COLO668 (cell line): ENCODE results near the gene KIAA0232.
"Not testable (repeated sequence)": the region's sequence is repeated elsewhere in the genome, so short reads cannot be mapped to it uniquely, and the experiment has no call there.

Experiments used
- DNase-seq: peaks from one replicate; lab custom pipeline; 2025; ENCODE audit not compliant: unreplicated experiment; lab: John Stamatoyannopoulos, UW

KIAA0232 gene

DNA sequence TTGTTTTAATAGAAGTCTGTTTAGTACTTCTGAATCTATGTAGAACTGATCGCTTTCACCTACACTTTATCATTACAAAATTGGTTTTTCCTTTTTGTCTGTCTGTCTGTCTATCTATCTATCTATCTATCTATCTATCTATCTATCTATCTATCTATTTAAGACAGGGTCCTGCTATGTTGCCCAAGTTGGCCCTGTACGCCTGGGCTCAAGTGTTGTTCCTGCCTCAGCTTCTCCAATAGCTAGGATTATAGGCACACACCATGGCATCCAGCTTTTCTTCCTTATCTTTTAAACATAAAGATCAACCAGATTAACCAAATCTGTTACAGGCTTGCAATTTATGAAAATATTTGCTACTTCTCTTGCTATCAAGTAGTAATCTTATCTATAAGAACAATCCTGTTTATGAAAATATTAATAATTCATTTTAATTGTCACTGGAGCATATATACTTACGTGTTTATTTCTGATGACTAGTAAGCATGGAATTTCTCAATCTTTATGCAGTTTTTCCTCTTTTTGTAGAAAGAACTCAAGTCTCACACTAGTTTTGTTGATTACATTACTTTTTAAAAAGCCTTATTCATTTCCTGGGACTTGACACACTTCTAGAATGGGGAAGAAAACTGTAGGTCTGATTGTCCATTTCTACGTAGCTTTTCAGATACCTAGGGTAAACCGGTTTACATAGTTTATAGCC lies 24.5 kb downstream of the KIAA0232 start:
- DNase-seq = no peak

DNA sequence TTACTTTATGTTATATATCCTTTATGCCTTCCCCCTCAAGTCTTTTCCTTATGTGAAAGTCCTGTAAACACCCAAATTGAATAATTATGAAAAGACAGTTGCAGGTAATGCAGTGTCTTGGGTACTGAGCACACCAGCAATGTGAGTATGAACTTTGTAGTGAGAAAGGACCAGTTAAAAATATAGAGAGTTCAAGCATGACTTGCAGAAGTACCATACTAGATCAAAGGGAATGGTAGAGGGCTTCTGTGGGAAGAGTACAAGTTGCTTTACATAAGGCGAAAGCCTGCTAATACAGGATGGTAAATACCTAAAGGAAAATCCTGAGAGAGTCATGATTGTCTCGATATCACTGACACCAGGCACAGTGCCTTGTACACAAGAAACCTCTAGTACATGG lies 25.7 kb downstream of the KIAA0232 start:
- no peak for DNase-seq

DNA sequence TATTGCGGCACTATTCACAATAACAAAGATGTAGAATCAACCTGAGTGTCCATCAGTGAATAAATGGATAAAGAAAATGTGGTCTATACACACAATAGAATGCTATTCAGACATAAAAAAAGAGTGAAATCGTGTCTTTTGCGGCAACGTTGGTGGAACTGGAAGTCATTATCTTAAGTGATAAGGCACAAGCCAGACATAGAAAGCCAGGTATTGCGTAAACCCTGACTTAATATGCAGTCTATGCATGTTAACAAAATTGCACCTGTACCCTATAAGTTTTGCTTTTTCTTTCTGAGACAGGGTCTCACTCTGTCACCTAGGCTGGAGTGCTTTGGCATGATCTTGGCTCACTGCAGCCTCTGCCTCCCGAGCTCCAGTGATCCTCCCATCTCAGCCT lies 28.6 kb downstream of the KIAA0232 start:
- no peak for DNase-seq

DNA sequence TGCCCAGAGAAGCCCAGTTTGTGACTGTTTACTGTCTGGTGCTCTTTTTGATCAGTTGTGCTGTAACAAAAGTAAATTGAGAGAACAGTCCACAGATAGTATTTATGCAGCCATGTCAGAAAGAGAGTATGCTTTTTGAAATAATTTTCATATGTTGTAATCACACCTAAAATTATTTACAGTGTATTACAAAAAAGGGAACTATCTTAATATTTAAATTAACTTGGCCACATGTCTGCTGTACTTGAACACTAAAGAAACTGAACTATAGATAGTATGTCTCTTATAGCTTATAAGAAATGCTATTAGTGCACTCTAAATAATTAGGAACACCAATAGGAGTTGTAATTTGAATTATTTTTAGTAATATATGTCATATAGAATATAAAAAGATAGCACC lies 30.2 kb downstream of the KIAA0232 start:
- DNase-seq = no peak

DNA sequence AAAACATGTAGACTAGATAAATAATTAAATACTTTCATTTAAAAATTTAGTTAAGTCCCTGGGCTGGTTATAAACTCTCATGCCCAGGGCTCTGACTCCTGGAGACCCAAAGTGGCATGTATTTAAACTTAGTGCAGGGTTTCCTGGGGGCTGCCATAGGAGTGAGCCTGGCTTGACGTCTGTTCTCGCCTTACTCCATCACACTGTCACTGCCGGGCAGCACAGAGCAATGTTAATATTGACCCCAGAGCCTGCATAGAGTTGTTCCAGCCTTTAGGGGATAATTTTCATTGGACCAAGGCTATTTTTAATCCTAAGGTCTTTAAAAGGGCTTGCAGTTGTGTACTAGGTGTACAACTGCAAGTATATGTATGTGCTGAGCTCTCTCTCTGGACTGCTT lies 31.2 kb downstream of the KIAA0232 start:
- DNase-seq = no peak

DNA sequence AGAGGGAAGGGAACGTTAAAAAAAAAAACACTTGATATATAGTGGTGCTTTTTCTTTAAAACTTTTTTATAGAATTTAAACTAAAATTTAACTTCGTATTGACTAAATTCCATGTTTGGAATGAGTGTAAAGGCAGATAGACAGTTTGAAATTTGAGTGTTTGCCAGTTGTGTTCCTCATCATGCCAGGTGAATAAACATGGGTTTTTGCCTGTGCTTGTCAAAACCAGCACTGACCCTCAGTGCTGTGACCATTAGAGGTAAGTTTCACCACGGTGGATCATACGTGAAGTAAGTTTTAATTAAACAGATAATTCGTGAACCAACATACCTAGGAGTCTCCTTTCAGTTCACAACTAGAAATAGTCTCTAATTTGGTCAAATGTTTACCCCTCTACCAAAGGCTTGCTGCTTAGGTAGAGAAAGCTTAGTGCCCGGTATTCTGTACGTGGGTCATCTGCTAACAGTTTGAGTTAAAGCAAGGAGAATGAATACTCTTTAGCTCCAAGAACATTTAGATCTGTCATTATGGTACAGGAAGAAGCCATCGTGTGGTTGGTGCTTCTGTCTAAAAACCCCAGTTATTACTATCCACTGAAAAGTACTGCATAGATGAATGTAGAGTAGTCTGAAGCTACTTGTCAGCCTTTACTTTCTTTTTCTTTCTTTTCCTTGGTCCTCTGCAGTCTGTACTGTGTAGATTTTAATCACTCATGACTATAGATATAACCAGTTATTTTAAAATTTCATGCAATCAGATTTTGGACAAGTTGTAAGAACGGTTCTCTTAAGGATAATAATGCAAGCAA lies 32.7 kb downstream of the KIAA0232 start:
- no peak for DNase-seq

DNA sequence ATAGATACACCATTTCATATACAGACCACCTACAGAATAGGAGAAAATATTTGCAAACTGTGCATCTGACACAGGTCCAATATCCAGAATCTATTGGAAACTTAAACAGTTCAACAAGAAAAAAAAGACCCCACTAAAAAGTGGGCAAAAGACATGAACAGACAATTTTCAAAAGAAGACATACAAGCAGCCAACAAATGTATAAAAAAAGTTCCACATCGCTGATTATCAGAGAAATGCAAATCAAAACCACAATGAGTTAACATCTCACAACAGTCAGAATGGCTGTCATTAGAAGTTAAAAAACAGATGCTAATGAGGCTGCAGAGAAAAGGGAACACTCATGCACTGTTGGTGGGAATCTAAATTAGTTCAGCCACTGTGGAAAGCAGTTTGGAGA lies 36.8 kb downstream of the KIAA0232 start:
- DNase-seq = no peak

DNA sequence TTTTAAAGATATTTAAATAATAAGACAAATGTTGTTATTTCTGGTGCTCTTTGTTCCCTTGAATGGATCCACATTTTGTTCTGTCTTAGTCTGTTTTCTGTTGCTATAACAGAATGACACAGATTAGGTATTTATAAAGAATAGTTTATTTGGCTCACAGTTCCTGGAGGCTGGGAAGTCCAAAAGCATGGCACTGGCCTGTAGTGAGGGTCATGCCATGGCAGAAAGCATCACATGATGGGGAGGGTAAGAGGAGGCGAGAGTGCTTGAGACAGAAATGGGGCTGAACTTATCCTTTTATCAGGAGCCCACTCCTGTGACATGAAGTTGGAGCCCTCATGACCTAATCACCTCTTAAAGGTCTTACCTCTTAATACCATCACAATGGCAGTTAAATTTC lies 38.2 kb downstream of the KIAA0232 start:
- DNase-seq = no peak

DNA sequence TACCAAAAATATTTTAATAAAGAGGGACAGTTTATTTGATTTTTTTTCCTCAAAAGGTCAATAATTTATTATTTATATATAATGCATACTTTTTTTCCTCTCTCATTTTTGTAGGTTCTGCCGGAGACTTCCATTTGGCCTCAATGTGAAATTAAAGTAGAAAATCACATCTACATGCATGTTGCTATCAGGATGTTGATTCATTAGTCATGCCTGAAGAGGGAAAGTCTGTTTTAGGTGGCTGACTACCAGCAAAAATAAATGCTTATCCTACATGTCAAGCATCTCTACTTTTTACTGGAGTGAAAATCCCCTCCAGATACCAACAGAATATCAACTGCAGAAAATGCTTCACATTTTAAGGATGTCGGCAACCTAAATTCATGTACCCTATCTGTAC lies 41.5 kb downstream of the KIAA0232 start:
- no peak for DNase-seq

DNA sequence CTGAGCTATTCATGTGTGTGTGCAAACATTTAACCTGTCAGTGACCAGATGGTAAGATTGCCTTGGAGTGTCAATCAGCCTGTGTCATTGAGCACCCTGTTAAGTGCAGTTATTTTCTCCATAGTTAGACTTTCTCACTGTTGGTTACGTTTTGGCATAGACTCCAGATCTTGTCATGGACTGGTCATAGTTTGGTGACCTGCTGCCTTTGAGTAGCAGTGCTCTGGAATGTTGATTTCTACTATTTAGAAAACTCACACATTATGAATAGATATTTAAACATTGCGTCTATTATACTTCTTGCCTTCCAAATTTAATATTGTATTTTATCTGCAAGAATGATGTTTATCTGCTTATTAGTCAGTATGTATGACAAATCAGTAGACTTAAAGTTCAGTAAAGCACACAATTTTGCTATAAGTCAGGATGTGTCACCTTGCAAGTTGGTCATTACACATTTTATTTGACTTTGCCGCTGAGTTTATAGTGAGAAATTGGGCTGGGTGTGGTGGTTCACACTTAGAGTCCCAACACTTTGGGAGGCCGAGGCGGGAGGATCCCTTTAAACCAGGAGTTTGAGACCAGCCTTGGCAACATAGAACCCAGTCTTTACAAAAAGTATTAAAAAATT lies 42.4 kb downstream of the KIAA0232 start:
- no peak for DNase-seq

DNA sequence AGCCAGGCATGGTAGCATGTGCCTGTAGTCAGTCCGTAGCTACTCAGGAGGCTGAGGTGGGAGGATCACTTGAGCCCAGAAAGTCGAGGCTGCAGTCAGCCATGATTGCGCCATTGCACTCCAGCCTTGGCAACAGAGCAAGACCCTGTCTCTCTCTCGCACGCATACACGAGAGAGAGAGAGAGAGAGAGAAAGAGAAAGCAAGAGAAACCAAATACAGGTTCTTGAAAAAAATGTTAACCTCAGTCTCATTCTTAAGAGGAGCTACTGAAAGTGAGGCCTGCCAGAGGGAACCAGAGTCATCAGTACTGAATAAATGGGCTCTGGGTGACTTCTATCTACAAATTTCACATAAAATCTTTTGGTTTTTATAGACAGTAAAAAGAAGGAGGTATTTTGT lies 42.9 kb downstream of the KIAA0232 start:
- DNase-seq = no peak

DNA sequence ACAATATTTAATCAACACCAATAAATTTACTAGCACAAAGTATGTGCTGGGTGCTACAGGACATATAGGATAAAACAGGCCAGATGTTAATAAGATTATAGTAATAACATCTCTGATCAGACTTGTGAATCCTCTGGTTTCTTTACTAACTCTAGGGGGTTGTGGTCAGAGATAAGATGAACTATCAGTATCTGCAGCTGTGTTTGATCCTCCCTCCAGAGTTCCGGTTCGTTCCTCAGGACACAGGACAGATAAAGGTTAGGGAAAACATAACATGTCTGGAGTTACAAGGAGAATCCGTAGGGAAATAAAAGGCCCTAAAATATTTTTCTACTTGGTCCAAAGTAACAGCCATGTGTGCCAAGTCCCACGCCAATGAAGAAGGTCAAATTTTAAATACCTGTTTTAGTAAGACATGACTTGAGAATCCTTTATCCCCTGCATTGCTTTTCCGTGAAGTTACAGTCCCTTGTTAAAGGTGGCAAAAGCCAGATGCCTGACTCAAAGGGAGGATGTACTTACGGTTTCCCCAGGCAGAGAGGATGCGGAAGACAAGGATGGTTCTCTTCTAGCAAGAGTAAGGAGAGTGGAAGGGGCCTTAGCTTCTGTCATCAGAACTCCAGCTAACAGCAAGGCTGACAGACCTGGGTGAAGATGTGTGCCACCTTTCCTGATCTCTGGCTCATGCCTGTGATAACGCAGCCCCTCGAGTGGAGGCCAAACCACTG lies 44.4 kb downstream of the KIAA0232 start:
- no peak for DNase-seq

DNA sequence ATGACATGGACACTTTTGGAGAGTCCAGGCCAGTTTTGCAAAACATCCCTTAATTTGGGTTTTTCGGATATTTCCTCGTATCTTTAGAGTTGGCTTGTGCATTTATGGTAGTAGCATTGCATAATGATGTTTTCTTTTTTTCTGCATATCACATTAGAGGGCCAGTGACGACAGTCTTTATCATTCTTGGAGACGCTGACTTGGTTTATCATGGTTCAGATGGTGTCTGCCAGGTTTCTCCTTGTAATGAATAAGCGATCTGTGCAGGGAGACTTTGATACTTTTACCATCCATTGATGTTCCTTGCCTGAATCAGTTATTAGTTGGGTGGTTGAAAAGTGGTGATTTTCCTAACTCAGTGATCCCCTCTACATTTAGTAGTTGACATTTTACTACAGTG lies 46.6 kb downstream of the KIAA0232 start:
- no peak for DNase-seq

DNA sequence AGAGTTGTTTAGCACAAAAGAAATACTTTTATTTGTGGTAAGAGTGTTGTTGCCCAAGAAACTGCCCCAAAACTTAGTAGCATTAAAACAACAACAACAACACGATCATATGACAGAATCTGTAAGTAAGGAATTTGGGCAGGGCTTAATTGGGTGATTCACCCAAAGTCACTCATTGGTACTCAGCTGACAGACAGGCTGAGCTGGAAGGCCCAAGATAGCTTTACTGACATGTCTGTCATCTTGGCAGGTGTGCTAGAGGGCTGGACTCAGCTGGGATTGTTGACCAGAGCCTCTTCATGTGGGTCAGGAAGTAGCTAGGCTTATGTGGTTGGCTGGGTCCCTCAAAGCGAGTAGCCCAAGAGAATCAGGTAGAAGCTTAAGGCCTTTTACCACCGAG lies 52.3 kb downstream of the KIAA0232 start:
- no peak for DNase-seq

DNA sequence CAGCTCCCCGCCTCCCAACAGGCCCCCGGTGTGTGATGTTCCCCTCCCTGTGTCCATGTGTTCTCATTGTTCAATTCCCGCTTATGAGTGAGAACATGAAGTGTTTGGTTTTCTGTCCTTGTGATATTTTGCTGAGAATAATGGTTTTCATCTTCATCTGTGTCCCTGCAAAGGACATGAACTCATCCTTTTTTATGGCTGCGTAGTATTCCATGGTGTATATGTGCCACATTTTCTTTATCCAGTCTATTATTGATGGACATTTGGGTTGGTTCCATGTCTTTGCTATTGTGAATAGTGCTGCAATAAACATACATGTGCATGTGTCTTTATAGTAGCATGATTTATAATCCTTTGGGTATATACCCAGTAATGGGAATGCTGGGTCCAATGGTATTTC lies 53.1 kb downstream of the KIAA0232 start:
- DNase-seq = not testable (repeated sequence)

DNA sequence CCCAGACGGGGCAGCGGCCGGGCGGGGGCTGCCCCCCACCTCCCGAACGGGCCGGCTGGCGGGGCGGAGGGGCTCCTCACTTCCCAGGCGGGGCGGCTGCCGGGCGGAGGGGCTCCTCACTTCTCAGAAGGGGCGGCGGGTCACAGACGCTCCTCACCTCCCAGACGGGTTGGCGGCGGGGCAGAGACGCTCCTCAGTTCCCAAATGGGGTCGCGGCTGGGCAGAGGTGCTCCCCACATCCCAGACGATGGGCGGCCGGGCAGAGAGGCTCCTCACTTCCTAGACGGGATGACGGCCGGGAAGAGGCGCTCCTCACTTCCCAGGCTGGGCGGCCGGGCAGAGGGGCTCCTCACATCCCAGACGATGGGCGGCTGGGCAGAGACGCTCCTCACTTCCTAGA lies 54.6 kb downstream of the KIAA0232 start:
- DNase-seq = not testable (repeated sequence)

DNA sequence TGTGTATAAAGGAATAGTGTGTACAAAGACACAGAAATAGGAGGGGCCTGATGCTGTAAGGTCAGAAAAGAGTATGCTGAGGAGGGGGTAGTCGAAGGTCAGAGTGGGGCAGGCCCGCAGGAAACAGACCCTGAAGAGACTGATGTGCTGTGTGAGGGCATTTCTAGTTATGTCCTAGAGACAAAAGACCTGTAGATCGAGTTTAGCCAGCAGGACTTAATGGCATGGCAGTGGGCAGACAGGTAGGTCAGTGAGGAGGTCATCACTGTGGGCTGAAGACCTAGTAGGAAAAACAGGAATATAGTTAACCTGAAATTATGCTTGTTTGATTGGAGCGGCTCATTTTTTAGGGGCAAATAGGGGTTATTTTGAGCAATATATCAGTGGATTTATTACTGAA lies 57.1 kb downstream of the KIAA0232 start:
- no peak for DNase-seq

DNA sequence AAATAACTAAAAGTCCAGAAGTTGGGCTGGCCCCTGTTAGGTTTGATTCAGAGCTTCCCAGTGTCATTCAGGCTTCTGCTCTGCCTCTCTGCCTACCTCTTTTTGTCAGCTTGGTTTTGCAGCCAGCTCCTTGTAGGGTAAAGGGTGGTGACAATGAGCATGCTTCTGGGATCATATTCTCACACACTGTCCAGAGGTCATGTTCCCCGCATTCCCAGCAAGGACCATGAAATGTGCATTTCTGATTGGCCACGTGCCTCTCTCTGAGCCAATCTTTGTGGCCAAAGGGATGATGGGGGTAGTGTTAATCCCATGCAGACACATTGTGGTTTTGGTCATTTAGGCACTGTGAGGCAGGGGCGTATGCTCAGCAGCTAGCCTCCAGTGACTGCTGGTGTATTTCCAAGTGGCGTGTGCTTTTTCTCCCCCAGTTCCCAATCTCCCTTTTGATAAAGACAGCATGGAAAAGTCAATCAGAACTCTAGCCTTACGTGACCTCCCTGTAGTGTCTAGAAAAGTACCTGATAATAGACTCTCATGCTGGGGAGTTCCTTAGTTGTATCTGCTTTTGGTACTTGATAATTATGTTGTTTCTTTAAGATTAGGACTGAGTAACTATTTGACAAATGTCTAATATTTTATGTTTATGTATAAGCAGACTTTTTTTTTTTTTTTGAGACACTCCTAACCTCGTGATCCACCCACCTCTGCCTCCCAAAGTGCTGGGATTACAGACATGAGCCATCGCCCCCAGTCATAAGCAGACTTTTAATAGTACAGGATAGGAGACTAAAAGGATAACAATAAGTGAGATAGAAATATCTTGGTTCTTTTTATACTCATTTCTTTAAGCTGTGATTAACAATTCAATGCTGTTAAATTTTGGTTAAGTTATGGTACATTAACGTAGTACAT lies 57.8 kb downstream of the KIAA0232 start:
- DNase-seq = no peak

DNA sequence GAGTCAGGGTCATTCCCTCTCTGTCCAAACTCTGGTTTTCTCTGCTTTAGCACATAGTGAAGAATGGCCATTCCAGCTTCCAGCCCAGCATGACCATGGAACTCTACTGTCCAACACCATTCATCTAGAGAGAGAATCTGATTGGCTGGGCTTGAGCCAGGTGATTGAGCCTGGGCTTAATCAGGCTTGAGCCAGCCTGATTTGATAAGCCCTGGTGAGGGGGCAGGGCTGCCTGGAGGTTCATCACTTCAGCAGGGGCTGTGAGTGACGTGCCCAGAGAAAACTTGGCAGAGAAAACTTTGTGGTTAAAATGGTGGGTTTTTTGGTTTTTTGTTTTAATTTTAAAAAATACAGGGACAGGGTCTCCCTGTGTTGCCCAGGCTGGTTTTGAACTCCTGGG lies 62.5 kb downstream of the KIAA0232 start:
- no peak for DNase-seq

DNA sequence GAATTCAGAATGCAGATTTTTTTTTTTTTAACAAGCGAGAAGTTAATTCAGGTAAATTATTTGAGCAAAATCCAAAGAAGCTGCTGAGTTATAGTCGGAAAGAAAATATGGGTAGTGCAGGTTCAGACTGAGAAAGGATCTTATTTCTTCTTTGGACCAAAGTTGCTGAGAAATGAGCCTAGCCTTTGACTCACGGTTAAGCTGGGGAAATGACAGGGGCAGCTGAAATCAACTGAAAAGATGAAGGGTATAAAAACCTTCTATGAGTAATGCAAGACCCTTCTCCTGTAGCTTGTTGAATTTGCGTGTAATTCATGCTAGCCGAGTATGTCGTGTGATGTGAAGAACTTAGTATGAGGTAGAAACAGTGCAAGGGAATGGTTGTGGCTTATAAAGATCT lies 63.0 kb downstream of the KIAA0232 start:
- no peak for DNase-seq

DNA sequence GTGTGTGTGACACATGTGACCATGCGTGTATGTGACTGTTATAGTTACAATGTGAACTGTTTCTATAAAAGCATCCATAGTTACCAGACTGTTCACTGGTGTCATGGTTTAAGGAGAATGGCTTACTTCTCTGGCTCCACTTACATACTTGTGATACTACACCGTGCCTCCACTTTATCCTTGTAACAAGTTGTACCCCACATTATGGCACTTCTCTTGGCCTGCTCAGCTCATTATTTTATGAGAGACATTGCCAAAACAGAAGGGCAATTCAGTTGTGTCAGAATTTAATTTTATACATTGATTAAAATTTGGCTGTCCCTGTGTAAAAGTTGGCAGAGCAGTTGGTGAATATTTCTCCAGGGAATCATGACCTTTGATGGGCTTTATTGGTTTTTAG lies 64.7 kb downstream of the KIAA0232 start:
- DNase-seq = no peak
